GM12872 (cell line): ENCODE results near the gene TMEM161A.

ENCODE experiments used
- CTCF ChIP-seq: IDR thresholded peaks from 3 replicates; pipeline ENCODE4 v1.5.1; 2011; ENCODE audit warnings: low read depth, mild to moderate bottlenecking, low read length, moderate library complexity; ENCODE audit not compliant: insufficient read depth

The TMEM161A gene

GRCh38 chr19:19162495-19162894 is 24.2 kb upstream of the TMEM161A start:
- TF ChIP-seq CTCF, result no peak

GRCh38 chr19:19160461-19161035 is 22.3 kb upstream of the TMEM161A start:
- no peak for TF ChIP-seq CTCF

GRCh38 chr19:19159534-19159933 is 21.3 kb upstream of the TMEM161A start:
- no peak for TF ChIP-seq CTCF

- no peak for TF ChIP-seq CTCF
Observed at GRCh38 chr19:19157808-19158207, 19.5 kb upstream of the TMEM161A start.

- TF ChIP-seq CTCF, result no peak
Observed at GRCh38 chr19:19155495-19156219, 17.4 kb upstream of the TMEM161A start.

- TF ChIP-seq CTCF, result no peak
Observed at GRCh38 chr19:19154768-19155494, 16.7 kb upstream of the TMEM161A start.

GRCh38 chr19:19152668-19153384 is 14.5 kb upstream of the TMEM161A start:
- TF ChIP-seq CTCF, result no peak
